Colonic mucosa (tissue), 4 donors: Measurements from ENCODE around the gene PFN3. TPM values are rescaled to one million over a fixed set of nuclear protein-coding genes. Genes with fewer than 3 reads are reported as not detected.

ENCODE experiments used
- DNase-seq: peaks from one replicate; pipeline ENCODE4 v3.0.0-alpha.2; 2020
- H3K27ac ChIP-seq: fragments of 200-600 bp; one replicate; pipeline ENCODE4 v1.8.0; 2021
- H3K27me3 ChIP-seq: fragments of 200-600 bp; one replicate; pipeline ENCODE4 v1.8.0; 2021
- H3K36me3 ChIP-seq: fragments of 200-600 bp; one replicate; pipeline ENCODE4 v1.8.0; 2021
- H3K4me1 ChIP-seq: fragments of 200-600 bp; one replicate; pipeline ENCODE4 v1.8.0; 2021; ENCODE audit warnings: mild to moderate bottlenecking
- H3K4me3 ChIP-seq: fragments of 200-600 bp; one replicate; pipeline ENCODE4 v1.8.0; 2021
- H3K9ac ChIP-seq, 2 donors: one replicate each; pipeline ENCODE4 v1.7.0; 2013; ENCODE audit warnings: control low read depth in 2 of 2, low read depth in 2 of 2, low read length in 2 of 2
- H3K9me3 ChIP-seq: fragments of 200-600 bp; one replicate; pipeline ENCODE4 v1.8.0; 2021
- CTCF ChIP-seq: fragments of 200-600 bp; IDR thresholded peaks from one replicate; pipeline ENCODE4 v1.8.0; 2022; ENCODE audit warnings: antibody characterized with exemption, mild to moderate bottlenecking
- intact Hi-C: fragments of 100-400 bp; cut with DNase I; formaldehyde crosslinking; loops from one replicate; pipeline ENCODE4 v1.14.1; 2022
- total RNA-seq, 2 donors: library from RNA; stranded (reverse); fragmentation: NEBNext Ultra II Directional in 1 of 2; extraction: Animal tissue kit (Norgen Biotek cat#: 25700) in 1 of 2; gene quantifications; one replicate each; pipeline ENCODE4 v1.2.1, GENCODE V29; 2021
- donor health status: healthy.
- donor health status: DM: no; HTN: no; CAD: no.
- donor health status: DM: no; HTN: no; CAD: no.

The PFN3 gene
- total RNA-seq, 2 donors from 2014 or later: not detected

GRCh38 chr5:177404641-177405179, 4.2 kb upstream of the PFN3 start:
- no peak for DNase-seq
- Histone ChIP-seq H3K4me3 (peak overlapping the region; percentile 69), H3K27ac (peak overlapping the region; percentile 46), H3K9ac (peak overlapping the region; percentile 78 to 82), H3K27me3 (peaks cover 10% of the 10 kb centered on the region), H3K9me3 (no peaks in the 10 kb centered on the region), H3K36me3 (no peaks in the 10 kb centered on the region), H3K4me1 (peaks cover 29% of the 10 kb centered on the region)
- TF ChIP-seq CTCF: no peak
- intact Hi-C loops: loop anchor here (5.0 kb wide), 1 partner anchor 93 kb away; the partner anchor contains the start of gene PDLIM7

GRCh38 chr5:177403792-177404640, 3.6 kb upstream of the PFN3 start:
- peak overlapping the region; percentile 69 for H3K4me3 ChIP-seq
- H3K4me1 ChIP-seq: peaks cover 29% of the 10 kb centered on the region
- H3K27me3 ChIP-seq: peaks cover 10% of the 10 kb centered on the region
- TF ChIP-seq CTCF: peak; percentile 65
- H3K36me3 ChIP-seq: no peaks in the 10 kb centered on the region
- H3K27ac ChIP-seq: peak overlapping the region; percentile 46
- H3K9me3 ChIP-seq: no peaks in the 10 kb centered on the region
- intact Hi-C loops: no loop called here
- peak overlapping the region; percentile 78 to 82 for H3K9ac ChIP-seq
- peak; percentile 85 for DNase-seq

- intact Hi-C loops: no loop called here
- no peaks in the 10 kb centered on the region for H3K9me3 ChIP-seq
- H3K9ac ChIP-seq: peak overlapping the region; percentile 78 to 82
- H3K4me1 ChIP-seq: peaks cover 29% of the 10 kb centered on the region
- TF ChIP-seq CTCF: no peak
- peaks cover 10% of the 10 kb centered on the region for H3K27me3 ChIP-seq
- no peaks in the 10 kb centered on the region for H3K36me3 ChIP-seq
- DNase-seq: no peak
- peak overlapping the region; percentile 46 for H3K27ac ChIP-seq
- peak overlapping the region; percentile 69 for H3K4me3 ChIP-seq
Observed at GRCh38 chr5:177403102-177403791, 2.8 kb upstream of the PFN3 start.

DNA sequence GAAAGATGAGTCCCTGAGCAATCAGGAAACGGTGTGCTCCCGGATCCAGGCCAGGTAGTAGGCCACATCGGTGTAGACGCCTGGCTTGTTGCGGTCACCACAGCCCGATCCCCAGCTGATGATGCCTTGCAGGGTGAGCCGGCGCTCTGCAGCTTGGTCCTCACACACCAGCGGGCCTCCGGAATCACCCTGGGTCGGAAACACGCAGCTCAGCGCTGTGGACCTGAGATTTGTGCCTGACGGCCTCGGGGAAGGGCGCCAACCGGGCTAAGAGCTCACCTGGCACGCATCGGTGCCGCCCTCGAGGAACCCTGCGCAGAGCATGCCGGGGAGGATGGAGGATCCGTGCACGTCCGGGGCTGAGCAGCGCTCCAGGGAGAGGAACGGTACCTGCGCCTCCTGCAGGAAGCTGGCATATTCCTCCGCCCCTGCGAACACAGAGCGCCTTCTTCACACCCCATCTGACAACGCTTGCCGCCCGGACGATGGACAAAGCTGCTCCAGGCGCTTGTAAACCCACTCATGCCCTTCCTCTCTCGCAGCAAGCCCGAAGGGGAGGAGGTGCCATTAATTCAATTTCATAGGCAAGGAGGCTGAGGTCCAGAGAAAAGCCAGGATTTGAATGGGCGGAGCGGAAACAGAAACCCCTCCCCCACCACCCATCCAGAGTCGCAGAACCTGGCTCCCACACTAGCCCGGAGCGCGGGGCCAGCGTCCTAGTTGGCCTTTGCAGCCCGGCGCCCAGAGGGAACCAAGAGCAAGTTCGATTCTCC, 2.0 kb upstream of the PFN3 start:
- peak overlapping the region; percentile 69 for H3K4me3 ChIP-seq
- peaks cover 29% of the 10 kb centered on the region for H3K4me1 ChIP-seq
- peak overlapping the region; percentile 46 for H3K27ac ChIP-seq
- intact Hi-C loops: no loop called here
- H3K36me3 ChIP-seq: no peaks in the 10 kb centered on the region
- peak; percentile 91 for DNase-seq
- peak overlapping the region; percentile 78 to 82 for H3K9ac ChIP-seq
- peak; percentile 29 for TF ChIP-seq CTCF
- H3K9me3 ChIP-seq: no peaks in the 10 kb centered on the region
- peaks cover 10% of the 10 kb centered on the region for H3K27me3 ChIP-seq

DNA sequence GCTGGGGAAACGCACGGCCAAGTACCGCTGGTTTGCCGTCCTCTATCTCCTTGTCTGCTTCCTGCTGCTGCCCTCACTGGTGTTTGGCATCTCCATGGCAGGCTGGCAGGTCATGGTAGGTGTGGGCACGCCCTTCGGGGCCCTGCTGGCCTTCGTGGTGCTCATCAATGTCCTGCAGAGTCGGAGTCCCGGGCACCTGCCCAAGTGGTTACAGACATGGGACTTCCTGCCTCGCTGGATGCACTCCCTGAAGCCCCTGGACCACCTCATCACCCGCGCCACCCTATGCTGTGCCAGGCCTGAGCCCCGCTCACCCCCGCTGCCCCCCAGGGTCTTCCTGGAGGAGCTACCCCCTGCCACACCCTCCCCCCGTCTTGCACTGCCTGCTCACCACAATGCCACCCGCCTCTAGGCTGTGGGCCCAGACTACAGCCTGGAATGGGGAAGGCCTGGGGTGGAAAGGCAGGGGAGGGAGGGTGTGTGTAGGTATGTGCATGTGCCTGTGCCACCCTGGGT, 2.5 kb downstream of the PFN3 start:
- H3K27me3 ChIP-seq: peaks cover 10% of the 10 kb centered on the region
- intact Hi-C loops: no loop called here
- DNase-seq: no peak

More for the DNA sequence above, 2.5 kb downstream of the PFN3 start:
- Histone ChIP-seq H3K36me3 (no peaks in the 10 kb centered on the region), H3K27ac (no peak overlapping the region), H3K4me3 (no peak overlapping the region), H3K4me1 (peaks cover 15% of the 10 kb centered on the region), H3K9ac (no peak overlapping the region), H3K9me3 (no peaks in the 10 kb centered on the region)
- no peak for TF ChIP-seq CTCF
